GM21381 (cell line): ENCODE results near the gene HSBP1.

Experiments used
- ATAC-seq: cut with Tn5 transposase; IDR thresholded peaks from one replicate; pipeline ENCODE4 v1.9.1; 2021; ENCODE audit warnings: mild to moderate bottlenecking, moderate library complexity; ENCODE audit not compliant: unreplicated experiment

The HSBP1 gene

DNA sequence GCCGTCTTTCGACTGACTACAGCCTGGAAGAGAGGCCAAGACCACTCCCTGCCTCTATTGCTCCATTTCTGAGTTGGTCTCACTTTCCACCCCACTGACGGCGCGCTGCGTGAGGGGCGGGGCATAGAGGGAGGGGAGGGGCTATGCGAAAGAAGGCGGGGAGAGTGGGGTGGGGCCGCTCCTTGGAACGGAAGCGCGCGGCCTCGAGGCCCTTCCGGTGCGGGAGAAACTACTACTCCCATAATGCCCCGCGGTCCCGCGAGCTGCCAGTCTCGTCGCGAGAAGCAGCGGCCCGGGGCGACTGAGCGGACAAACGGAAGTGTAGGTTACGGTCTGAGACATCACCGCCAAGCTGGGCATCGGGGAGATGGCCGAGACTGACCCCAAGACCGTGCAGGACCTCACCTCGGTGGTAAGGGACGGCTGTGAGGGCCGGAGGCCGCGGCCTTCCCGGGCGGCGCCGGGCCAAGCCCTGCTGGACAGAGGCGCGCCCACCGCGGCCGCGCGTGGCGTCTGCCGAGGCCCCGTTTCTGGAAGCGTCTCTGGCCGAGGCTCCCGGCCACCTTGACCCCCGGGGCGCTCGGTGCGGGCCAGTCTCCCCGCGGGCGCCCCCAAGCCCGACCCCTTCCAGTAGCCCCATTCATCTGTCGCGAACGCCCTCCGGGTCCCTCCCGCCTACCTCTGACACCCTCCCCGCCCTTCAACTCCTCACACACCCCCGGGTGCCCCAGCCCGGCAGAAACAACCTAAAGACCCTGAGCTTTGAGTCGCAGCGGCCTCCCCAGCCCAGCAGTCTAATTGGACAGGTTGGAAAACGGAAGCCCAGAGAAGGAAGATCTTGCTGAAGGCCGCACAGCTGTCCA is at the start of gene HSBP1:
Gene HSBP1, plus strand, starts transcription at position 269 of the 863 bp plus-strand sequence. Its CDS starts 99 bp downstream, at position 368.
- ATAC-seq = peak; percentile 94

DNA sequence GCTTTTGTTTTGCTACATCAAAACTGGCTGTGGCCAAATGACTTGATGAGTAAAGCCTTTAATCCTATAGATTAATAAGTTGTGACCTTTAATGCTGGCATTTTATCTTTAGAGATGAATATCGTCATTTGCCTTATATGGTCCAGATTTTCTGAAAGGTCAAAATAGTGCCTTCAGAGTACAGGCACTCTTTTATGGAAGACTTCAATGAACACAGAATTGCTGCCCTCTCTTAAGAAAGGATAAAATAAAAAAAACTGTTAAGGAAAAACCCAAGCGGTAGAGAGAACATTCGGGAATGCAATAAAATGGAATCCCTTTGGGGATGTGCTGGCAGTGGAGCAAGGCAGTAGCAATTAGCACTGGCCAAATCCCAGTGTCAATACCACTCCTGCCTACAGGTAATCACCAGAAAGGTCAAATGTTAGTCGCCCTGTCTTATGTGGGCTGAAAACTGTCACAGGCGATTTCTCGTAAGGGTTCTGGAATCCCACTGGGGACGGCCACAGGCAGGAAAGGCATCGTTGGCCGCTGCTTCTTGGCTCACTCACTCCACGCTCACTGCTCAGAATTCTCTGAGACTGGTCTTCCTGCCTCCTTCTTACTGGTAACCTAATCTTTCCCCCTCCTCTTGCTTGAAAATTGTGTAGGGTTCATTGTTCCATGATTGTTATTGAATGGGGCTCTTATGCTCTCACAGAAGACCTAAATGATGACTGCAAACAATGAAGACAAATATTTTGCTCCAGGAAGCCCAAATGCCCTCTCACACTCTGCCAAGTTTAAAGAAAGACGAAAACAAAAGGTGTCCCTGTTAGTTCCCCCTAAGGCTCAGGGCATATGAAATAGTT is 45.4 kb upstream of the HSBP1 start:
- no peak for ATAC-seq

DNA sequence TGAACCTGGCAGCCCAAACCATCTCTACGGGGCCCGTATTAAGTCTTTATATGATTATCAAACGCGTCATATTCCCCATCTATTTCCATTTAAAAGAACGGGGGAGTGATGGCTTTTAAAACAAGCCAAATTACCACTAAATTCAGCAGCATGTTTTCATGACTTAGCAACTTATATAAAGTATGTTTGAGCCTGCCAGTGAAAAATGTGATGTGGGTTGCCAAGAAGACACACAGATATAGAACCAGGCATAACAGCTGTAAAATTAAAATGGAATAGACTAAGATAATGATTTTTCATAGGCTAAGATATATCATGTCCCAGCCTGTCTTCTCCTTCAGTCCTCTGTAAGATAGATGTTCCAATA is 44.8 kb upstream of the HSBP1 start:
- no peak for ATAC-seq

DNA sequence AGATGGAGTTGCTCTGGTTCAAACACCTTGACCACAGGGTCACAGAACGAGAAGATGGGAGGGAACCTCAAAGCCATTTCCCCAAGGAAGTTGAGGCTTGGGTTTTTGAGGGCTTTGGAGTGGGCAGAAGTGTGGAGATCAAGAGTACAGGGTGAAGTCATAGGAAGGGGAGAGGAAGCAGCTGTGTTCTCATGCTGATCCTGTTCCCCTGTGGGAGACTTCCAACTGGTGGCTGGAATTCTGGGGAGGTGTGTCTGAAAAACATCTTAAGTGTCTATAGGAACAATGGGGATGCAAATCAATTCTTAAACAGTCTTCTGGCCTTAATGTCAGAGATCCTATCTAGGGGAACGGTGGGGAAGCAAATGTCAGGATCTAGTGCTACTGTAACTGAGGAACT is 38.8 kb upstream of the HSBP1 start:
- no peak for ATAC-seq

DNA sequence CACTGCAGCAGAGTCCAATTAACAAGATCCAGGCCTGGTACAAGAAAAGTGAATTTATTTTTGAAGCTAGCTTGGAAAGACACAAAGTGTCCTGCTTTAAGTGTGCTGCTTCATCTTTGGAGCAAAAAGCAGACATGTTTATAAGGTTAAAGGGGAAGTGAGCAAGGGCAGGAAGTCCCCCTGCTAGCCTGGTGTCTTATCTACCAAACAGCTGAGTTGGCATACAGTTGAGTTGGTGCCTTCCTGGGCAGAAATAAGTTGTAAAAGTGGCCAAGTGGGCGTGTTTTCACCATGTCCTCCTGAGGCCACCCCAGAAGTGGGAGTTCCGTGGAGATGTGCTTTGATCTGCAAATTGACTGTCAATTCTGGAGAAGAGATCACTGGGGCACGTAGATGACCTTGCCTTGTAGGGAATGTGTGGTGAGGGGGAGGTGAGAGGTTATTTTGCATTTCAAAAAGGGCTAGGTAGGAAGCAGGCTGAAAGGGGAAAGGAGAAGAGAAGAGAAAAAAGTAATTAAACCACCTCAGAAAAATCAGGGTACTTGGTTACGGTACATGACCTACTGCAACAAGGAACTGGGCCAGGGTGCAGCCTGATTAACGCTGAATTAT is 38.3 kb upstream of the HSBP1 start:
- no peak for ATAC-seq

DNA sequence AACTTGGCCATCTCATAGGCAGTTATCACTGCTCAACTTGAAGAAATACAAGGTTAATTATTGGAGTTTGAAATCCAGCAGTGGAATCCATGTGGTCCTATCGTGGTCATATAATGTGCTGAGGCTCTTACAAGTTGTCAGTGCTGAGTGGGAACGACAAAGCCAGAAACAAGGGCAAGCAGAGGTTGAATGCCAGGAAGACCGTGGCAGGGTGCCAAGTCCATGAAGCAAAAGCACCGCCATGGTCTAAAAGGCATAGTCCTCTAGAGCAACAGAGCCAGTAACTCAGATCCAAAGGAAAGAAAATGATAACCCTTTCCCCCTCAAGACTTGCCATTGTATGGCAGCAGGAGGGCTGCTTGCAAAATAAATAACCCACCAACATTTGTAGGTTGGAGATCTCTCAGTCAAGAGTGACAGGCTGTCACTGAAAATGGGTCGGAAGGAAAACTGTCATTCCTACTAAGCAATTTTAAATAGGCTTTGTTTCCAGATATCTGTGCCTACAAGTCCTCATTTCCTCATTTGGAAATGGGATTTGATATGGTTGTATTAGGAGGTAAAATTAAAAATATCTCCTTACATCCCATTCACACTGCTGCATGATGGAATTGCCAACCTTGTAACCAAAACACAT is 36.4 kb upstream of the HSBP1 start:
- ATAC-seq = no peak

DNA sequence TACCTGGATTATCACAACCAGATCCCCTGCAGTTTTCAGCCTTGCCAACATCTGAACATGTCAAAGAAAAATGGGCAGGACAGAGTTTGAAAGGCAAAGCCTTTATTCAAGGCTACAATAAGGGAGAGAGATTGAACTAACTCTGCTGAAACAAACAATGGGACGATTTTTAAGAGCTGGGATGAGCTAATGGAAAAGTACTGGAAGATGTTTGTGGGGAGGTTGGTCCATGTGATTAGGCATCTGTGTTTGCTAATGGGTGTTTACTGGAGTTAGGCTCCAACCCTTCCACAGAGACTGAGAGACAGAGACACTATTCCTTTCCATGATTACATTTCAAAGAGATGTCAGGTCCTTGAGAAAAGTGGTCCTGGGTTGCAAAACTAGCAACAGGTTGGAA is 35.0 kb upstream of the HSBP1 start:
- no peak for ATAC-seq

DNA sequence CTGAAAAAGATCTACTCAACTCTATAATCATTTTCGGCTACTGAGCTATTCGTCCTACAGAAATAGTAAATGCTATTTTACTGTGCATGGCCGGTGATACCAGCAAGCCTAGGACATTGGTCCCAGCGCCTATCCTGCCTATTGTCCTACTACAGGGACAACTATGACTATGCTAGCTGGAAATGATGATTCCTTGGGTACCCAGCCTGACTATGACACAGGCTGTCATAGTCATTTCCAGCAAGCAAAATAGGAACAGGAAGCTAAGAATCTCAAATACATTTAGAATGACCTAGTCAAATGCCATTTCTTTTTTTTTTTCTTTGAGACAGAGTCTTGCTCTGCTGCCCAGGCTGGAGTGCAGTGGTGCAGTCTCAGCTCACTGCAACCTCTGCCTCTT is 33.7 kb upstream of the HSBP1 start:
- ATAC-seq = no peak

DNA sequence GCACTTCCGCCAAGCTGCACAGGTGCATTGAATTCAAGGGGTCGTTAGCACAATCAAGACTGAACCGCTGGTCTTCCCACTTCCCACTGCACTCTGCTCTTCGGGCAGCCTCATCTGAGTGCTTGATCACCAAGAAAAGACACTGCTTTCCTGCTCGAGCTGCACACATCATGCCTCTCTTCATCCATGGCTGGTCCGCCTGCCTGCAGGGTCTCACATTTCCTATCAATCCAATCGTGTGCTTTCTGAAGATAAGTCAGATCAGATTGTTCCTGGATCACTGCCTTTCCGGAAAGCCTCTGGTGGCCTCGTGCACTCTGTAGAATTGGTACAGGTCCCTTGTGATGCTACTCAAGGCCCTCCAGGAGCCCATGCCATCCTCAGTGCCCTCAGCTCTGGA is 30.8 kb upstream of the HSBP1 start:
- ATAC-seq = no peak

DNA sequence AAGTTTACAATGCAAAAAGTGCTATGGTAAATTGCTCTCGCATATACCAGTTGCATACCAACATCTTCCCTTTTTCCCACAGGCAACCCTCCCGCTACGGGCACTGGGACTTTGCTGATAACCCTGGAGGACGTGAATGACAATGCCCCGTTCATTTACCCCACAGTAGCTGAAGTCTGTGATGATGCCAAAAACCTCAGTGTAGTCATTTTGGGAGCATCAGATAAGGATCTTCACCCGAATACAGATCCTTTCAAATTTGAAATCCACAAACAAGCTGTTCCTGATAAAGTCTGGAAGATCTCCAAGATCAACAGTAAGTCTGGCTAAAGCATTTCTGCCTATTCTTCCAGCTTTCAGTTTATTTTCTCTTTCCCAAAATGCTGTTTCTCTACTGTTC is 27.9 kb upstream of the HSBP1 start:
- no peak for ATAC-seq

DNA sequence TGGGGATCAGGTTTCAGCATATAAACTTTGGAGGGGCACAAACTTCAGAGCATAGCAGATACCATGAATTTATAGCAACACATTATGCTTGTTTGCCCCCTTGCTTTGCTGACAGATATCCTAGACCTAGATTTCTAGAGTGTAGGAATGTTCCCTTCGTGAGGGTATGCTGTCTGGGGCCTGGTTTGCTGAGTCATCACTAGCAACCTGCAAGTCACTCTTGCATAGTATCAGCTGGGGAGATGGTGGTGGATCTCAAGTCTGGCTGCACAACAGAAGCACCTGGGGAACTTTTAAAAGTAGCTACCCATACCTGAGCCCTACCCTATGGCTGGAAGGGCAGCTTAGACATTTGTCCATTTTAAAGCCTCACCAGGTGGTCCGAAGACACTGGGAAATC is 22.3 kb upstream of the HSBP1 start:
- no peak for ATAC-seq

DNA sequence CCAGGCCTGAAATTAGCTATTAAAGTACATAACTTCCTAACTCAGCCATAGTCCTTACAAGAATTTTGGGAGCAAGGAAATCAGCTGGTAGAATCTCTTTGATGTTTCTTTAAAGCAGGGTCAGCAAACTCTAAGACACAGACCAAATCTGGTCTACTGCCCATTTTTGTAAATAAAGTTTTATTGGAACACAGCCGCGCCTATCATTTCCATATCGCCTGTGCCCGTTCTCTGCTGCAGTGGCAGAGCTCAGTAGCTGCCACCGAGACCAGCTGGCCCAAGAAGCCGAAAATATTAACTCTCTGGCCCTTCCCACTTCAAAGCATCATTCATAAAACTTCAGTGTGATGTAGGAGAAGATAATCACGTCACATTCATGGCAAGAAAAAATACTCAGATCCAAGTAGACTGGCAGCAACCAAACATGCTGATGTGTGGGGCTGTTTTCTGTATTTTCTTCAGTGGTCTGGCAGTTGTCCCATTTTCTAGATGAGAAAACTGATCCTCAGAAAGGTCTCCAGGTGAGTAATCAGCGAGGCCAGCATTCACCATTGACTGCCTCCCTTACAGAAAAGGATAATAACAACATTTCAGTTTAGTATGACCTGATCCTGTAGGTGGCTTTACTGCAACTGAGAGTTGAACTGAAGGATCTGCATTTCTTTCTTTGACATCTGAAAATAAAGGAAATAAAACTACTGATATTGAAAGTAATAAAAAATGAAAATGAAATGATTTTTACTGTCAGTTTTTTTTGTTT is 18.0 kb upstream of the HSBP1 start:
- ATAC-seq = no peak

DNA sequence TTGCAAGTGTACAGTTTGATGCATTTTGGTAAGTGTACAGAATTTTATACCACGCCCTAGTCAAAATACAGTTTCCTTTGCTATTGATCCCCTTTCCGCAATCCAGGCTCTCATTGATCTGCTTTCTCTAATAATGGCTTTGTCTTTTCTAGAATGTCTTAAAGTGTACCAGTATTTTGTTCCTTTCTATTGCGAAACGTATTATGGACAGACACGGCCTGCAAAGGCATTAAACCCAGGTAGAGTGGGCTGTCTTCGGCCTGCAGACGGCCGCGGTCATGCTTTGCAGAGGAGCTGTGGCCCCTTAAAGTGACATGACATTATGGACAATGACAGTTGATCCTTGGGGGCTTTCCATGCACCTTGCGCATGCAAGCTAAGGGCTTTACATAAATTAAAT is 15.9 kb upstream of the HSBP1 start:
- no peak for ATAC-seq

DNA sequence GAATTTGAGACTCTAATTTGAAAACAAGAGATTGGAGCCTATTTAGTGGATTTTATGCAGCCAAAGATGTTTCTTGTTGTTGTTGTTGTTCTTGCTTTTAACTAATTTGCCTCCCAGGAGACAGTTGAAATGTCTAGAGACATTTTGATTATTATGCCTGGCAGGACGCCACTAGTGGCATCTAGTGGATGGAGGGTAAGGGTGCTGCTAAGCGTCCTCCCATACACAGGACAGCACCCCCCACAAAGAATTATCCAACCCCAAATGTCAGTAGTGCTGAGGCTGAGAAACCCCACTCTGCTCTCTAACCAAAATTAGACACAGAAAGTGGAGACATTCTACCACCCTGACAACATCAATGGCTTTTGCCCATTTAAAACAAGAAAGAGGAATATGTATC is 15.4 kb upstream of the HSBP1 start:
- no peak for ATAC-seq

DNA sequence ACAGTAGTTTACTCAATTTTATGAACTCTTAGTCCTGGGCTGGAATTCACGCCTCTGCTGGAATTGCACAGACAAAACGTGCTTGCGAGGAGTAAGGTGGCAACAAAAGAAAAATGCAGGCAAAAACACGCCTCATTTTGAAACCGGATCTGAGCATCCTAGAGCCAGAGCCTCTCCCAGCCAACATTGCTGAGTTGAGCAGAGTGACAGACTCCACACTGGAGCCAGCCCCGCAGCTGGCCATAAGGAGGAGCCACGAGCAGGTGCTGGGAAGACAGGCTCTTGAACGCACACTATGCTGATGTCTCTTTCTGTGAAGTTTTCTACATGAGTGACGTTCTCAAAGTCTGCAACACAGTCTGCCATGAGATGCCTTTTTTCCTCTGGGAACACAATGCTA is 14.6 kb upstream of the HSBP1 start:
- no peak for ATAC-seq

DNA sequence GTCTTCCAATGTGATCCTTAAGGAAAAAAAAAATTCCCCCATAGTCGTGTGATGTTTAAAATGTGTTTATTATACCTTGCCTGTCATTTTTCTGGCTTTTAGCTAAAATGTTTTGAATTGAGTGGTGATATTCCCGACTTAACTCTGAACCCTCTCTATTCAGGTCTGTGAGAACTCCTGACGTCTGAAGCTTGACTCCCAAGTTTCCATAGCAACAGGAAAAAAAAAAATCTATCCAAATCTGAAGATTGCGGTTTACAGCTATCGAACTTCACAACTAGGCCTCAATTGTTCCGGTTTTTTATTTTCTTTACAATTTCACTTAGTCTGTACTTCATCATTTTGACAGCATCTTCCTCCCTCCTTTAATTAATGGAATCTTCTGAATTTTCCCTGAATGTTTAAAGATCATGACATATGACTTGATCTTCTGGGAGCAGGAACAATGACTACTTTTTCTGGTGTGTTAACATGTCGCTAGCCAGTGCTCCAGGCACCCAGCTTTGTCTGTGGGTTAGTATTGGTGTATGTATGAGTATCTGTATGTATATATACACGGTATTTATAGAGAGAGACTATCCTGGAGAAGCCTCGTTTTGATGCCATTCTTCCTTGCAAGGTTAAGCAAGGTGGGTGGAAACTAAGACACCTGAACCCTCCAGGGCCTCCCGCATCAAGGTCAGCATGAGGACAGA is 12.8 kb upstream of the HSBP1 start:
- no peak for ATAC-seq

DNA sequence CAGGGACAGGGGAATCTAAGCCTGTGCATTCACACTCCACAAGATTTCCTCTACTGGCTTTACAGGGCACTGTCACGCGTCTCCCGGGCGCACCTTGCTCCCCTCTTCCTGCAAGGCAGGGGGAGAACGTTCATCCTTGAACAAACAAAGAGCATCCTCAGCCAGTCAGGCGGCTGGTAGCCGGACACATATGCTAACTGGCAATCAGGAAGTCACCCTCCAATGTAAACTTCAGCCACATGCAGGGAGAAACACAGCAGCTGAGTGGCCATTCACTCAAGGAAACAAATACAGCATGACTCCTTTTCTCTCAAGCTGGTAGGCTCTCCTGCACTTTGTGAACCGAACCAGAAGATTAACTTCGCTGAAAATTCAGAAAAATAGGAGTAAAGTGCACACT is 10.8 kb upstream of the HSBP1 start:
- no peak for ATAC-seq

DNA sequence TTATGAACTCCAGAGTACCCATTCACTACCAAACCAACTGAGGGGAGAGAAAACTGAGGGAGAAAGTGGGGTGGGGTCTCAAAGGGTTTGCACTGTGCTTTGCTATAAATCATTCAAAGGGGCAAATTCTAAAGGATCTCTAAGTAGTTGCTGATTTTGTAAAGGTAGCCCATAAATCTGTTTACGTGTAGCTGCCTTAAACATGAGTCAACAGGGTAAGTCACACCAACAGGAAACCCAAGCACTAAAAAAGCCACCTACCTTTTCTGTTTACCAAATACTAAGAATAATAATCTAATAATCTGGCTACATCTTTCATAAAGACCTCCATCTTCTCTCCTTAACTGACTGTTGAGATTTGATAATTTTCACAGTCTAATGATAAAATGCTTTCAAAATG is 8.4 kb upstream of the HSBP1 start:
- no peak for ATAC-seq

DNA sequence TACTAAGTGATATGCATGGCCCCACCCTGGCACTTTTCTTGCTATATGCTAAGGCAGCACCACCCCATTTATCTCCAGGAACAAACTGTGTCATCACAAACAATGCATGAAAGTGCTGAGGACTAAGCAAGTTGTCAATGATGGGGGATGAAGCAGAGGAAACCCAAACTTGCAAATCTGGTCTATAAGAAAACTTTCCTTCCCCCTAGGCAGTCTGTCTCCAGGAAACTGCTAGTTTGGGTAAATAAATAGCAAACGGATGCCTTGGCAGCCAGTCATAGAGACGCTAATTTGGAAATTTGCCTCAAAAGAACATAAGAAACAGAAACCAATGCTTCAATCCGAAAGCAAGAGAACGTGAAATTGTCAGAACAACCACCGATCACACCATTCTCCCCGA is 5.6 kb upstream of the HSBP1 start:
- ATAC-seq = peak; percentile 63
